Transverse colon (tissue), 4 donors: Measurements from ENCODE around the gene SSU72.

Experiments used
- CTCF ChIP-seq, 5 experiments: fragments of 200-600 bp in 3 of 5; fragments of 450-650 bp in 2 of 5; sonication (generic) in 3 of 5; IDR thresholded peaks; 1 replicate in 2 of 5; 2 replicates in 3 of 5; pipeline ENCODE4 v1.5.1; 2016 to 2017; ENCODE audit warnings: antibody characterized with exemption in 5 of 5, inconsistent platforms in 3 of 5, mild to moderate bottlenecking in 2 of 5, moderate library complexity in 1 of 5
- EP300 ChIP-seq: sonication (generic); formaldehyde crosslinking; IDR thresholded peaks from one replicate; pipeline ENCODE4 v1.6.1; 2017; ENCODE audit warnings: antibody characterized with exemption, low read depth
- POLR2A ChIP-seq: fragments of 450-650 bp; IDR thresholded peaks from one replicate; pipeline ENCODE4 v1.6.1; 2016; ENCODE audit warnings: antibody characterized with exemption, mild to moderate bottlenecking, moderate library complexity
- POLR2AphosphoS5 ChIP-seq, 3 donors: sonication (generic); formaldehyde crosslinking; IDR thresholded peaks; one replicate each; pipeline ENCODE4 v1.6.1; 2016; ENCODE audit warnings: antibody characterized with exemption in 3 of 3

GRCh38 chr1:1550087-1550486 is 24.6 kb downstream of the SSU72 start:
- TF ChIP-seq CTCF (IDR thresholded peaks at IDR 0.05) (no peak), POLR2AphosphoS5 (IDR thresholded peaks at IDR 0.05) (no peak), EP300 (no peak), POLR2A (no peak)
